ENCODE data around the gene ZNF808.
"Not testable (repeated sequence)": the region's sequence is repeated elsewhere in the genome, so short reads cannot be mapped to it uniquely, and the experiment has no call there.

ZNF808 gene

DNA sequence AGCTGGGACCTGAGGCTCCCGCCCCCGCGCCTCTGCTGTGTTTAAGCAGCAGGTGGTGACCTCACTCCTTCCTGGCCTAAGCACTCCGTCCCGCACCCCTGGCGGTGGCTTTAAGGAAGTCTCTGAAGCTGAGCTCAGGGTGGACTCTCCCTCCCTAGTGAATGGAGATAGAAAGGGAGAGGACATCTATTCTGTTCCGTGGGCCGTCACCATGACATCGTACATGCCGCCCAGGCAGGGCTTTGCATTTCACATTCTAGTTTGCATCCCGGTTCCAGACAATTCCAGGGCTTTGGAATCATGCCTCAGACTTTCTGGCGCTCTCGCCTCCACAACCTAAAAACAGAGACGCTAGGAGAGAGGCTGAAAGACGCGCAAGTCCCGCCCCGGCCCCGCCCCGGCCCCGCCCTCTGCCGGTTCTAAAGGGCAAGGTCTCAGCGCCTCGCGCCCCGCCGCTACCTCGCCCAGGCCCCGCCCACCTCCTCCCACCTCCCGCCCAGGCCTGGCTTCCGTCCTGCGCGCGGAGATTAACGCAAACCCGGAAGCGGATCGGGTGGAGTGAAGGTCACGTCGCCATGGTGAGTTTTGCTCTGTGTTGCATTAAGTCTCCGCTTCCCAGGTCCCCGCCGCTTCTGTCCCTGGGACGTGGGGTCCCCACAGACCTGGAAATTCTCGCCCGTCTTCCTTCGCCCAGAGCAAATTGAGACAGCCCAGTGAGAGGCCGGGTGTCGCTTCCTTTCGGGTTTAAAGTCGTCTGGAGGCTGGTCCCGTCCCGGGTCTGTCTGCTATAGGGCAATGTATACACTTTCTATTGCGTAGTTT, at the start of gene ZNF808:
Gene ZNF808 (plus strand): TSS at position 535 of the 822 bp plus-strand sequence. CDS start 15,617 bp downstream, outside the sequence.
- peak; percentile 97 for DNase-seq (ENCODE audit: low read depth in 2 of 2, low spot score in 1 of 2)

DNA sequence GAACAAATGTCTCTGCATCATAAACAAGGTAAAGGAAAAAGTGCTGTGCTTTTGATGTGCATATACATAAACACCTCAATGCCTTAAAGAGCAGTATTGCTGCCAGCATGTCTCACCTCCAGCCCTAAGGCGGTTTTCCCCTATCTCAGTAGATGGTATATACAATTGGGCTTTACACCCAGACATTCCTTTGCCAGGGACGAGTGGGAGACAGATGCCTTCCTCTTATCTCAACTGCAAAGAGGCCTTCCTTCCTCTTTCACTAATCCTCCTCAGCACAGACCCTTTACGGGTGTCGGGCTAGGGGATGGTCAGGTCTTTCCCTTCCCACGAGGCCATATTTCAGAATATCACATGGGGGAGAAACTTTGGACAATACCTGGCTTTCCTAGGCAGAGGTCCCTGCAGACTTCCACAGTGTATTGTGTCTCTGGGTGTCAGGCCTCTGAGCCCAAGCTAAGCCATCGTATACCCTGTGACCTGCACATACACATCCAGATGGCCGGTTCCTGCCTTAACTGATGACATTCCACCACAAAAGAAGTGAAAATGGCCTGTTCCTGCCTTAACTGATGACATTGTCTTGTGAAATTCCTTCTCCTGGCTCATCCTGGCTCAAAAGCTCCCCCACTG, 43.2 kb upstream of the ZNF808 start:
- DNase-seq (ENCODE audit: low read depth in 2 of 2, low spot score in 1 of 2) = not testable (repeated sequence)

GRCh38 chr19:52485064-52485463, 42.4 kb upstream of the ZNF808 start:
- not testable (repeated sequence) for DNase-seq (ENCODE audit: low read depth in 2 of 2, low spot score in 1 of 2)

DNA sequence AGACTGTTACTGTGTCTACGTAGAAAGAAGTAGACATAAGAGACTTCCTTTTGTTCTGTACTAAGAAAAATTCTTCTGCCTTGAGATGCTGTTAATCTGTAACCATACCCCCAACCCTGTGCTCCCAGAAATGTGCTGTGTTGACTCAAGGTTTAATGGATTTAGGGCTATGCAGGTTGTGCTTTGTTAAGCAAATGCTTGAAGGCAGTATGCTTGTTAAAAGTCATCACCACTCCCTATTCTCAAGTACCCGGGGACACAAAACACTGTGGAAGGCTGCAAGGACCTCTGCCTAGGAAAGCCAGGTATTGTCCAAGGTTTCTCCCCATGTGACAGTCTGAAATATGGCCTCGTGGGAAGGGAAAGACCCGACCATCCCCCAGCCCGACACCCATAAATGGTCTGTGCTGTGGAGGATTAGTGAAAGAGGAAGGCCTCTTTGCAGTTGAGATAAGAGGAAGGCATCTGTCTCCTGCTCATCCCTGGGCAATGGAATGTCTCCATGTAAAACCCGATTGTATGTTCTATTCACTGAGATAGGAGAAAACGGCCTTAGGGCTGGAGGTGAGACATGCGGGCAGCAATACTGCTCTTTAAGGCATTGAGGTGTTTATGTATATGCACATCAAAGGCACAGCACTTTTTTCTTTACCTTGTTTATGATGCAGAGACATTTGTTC, 41.8 kb upstream of the ZNF808 start:
- not testable (repeated sequence) for DNase-seq (ENCODE audit: low read depth in 2 of 2, low spot score in 1 of 2)

DNA sequence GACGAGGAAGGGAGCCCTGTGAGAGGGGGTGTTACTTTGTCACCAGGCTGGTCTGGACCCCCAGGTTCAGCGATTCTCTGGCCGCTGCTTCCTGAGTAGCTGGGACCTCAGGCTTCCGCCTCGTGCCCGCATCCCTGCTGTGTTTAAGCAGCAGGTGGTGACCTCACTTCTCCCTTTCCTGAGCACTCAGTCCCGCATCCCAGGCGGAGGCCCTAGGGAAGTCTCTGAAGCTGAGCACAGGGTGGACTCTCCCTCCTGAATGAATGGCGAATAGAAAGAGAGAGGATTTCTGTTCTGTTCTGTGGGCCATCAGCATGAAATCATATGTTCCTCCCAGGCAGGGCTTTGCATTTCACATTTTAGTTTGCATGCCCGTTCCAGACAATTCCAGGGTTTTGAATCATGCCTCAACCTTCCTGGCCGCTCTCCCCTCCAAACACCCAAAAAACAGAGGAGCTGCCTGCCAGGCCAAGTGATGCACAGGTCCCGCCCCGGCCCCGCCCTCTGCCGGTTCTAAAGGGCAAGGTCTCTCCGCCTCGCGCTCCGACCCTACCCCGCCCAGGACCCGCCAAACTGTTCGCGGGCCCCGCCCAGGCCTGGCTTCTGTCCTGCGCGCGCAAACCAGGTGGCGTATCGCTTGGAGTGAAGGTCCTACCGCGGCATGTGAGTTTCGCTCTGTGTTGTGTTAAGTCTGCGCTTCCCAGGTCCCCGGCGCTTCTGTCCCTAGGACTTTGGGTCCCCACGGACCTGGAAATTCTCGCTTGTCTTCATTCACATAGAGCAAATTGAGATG, 35.1 kb upstream of the ZNF808 start:
- DNase-seq (ENCODE audit: low read depth in 2 of 2, low spot score in 1 of 2) = no peak

- no peak for DNase-seq (ENCODE audit: low read depth in 2 of 2, low spot score in 1 of 2)
These were observed 34.4 kb upstream of the ZNF808 start for GRCh38 chr19:52492994-52493470.

DNA sequence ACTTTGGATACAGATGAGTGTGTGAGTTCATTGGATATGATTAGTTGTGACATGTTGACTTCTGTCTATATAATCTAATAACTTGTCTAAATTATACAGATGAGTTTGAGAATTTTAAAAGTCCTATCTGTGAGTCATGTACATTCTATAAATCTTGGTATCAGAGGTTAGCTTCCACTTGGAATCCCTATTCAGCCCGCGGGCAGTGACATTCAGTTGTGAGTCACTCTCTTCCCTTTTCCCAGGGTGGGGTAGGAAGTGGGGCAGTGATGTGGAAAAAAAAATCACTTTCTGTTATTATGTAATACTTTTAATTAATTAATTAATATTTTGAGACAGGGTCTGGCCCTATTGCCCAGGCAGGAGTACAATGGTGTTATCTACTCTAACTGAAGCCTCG, 33.0 kb upstream of the ZNF808 start:
- no peak for DNase-seq (ENCODE audit: low read depth in 2 of 2, low spot score in 1 of 2)

DNA sequence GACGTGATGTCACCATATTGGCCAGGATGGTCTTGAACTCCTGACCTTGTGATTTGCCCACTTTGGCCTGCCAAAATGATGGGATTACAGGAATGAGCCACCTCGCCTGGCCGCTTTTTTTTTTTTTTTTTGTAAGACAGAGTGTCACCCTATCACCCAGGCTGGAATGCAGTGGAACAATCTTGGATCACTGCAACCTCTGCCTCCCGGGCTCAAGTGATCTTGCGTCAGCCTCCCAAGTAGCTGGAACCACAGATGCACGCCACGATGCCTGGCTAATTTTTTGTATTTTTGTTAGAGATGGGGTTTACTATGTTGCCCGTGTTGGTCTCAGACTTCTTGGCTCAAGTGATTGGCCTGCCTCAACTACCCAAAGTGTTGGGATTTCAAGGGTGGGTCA, 28.9 kb upstream of the ZNF808 start:
- DNase-seq (ENCODE audit: low read depth in 2 of 2, low spot score in 1 of 2) = no peak

DNA sequence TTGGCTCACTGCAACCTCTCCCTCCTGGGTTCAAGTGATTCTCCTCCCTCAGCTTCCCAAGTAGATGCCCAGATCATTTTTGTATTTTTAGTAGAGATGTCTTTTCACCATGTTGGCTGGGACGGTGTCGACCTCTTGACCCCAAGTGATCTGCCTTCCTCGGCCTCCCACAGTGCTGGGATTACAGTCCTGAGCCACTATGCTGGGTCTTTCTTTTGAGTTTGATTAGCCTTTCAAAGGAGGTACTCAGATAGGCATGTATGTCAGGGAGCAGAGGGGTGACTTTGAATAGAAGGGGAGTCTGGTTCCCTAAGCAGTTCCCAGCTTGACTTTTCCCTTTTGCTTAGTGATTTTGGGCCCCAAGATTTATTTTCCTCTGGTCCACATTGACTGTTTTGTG, 27.0 kb upstream of the ZNF808 start:
- DNase-seq (ENCODE audit: low read depth in 2 of 2, low spot score in 1 of 2) = not testable (repeated sequence)

GRCh38 chr19:52500991-52501390, 26.5 kb upstream of the ZNF808 start:
- DNase-seq (ENCODE audit: low read depth in 2 of 2, low spot score in 1 of 2) = not testable (repeated sequence)

GRCh38 chr19:52507266-52507665, 20.2 kb upstream of the ZNF808 start:
- DNase-seq (ENCODE audit: low read depth in 2 of 2, low spot score in 1 of 2) = no peak

DNA sequence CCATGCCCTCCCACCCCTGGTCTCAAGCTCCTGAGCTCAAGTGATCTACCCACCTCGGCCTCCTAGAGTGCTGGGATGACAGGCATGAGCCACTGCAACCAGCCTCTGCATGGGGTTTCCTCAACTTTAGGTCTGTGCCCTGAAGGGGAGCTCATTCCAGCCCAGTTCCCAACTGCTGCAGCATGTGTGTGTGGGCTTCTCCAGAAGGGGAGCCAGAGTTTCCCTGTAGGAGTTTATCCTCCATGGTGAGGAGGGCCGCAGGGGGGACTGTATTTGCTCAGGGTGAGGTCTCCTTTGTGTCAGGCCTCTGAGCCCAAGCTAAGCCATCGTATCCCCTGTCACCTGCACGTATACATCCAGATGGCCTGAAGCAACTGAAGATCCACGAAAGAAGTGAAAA, 11.3 kb upstream of the ZNF808 start:
- no peak for DNase-seq (ENCODE audit: low read depth in 2 of 2, low spot score in 1 of 2)

DNA sequence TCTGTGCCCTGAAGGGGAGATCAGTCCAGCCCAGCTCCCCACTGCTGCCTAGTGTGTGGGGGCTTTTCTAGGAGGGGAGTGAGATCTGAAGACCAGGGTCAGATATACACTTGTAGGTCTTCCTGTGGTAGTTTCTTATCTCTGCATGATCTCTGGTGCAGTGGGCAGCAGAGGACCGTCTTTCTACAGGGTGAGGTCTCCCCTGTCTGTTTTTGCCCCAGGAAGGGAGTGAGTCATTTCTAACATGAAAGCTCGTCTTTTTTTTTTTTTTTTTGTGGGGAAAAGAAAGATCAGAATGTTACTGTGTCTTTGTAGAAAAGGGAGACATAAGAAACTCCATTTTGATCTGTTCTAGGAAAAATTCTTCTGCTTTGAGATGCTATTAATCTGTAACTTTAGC, 8.8 kb upstream of the ZNF808 start:
- no peak for DNase-seq (ENCODE audit: low read depth in 2 of 2, low spot score in 1 of 2)

DNA sequence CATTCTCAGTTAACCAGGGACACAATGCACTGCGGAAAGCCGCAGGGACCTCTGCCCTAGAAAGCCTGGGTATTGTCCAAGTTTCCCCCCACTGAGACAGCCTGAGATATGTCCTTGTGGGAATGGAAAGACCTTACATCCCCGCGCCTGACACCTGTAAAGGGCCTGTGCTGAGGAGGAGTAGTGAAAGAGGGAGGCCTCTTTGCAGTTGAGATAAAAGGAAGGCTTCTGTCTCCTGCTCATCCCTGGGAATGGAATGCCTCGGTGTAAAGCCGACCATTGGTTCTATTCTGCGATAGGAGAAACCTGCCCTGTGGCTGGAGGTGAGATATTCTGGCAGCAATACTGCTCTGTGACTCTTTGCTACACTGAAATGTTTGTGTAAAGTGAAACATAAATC, 8.3 kb upstream of the ZNF808 start:
- not testable (repeated sequence) for DNase-seq (ENCODE audit: low read depth in 2 of 2, low spot score in 1 of 2)

DNA sequence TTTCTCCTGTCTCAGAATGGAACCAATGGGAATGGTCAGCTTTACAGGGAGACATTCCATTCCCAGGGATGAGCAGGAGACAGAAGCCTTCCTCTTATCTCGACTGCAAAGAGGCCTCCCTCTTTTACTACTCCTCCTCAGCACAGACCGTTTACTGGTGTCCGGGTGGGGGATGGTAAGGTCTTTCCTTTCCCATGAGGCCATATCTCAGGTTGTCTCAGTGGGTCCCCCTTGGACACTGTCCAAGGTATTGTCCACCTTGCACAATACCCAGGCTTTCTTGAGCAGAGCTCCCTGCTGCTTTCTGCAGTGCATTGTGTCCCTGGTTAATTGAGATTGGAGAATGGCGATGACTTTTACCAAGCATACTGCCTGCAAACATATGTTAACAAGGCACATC, 7.5 kb upstream of the ZNF808 start:
- no peak for DNase-seq (ENCODE audit: low read depth in 2 of 2, low spot score in 1 of 2)

DNA sequence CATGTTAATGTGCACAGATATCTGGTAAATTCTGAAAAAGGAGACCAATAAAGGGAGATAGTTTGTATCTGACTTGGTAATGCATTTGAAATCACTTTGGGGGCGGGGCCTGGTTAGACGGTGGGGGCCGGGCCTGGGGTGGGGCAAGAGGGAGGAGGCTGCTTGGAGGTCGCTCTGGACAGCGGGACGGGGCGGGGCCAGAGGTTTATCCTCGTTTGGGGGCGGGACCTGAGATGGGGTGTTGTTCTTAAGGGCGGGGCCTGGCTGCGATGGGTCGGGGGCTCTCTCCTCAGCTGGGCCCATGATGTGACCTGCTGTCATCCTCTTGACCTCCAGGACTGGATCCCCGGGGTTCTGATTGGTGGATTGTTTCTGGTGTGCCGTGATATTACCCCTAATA, 4.9 kb upstream of the ZNF808 start:
- no peak for DNase-seq (ENCODE audit: low read depth in 2 of 2, low spot score in 1 of 2)

DNA sequence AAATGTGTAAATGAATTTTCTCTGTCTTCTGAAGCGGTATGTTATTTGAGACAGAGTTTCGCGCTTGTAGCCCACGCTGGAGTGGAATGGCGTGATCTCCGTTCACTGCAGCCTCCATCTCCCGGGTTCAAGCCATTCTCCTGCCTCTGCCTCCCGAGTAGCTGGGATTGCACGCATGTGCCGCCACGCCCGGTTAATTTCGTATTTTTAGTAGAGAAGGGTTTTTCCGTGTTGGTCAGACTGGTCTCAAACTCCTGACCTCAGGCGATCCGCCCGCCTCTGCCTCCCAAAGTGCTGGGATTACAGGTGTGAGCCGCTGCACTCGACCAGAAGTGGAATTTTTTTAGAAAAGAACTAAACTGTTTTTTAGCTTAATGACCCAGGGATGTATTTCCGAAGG, 3.4 kb upstream of the ZNF808 start:
- DNase-seq (ENCODE audit: low read depth in 2 of 2, low spot score in 1 of 2) = no peak

GRCh38 chr19:52527956-52528351, 486 bp downstream of the ZNF808 start:
- DNase-seq (ENCODE audit: low read depth in 2 of 2, low spot score in 1 of 2) = no peak

DNA sequence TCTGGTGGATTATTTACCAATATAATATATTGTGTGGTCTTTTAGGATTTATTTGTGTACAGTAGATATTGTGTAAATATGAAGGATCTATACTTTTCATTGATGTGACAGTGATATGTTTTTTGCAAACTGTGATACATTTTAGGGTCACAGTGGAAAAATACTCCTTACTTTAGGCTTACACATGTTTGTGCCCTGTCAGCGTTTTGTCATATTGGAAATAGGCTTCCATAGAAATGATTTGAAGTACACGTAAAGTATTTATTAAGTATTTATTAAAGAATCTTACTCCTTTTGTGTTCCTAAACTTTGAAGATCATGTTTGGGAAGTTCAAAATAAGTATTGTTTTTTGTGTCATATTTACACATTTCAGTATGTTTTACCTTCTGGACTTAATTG, 5.0 kb downstream of the ZNF808 start:
- DNase-seq (ENCODE audit: low read depth in 2 of 2, low spot score in 1 of 2) = no peak

DNA sequence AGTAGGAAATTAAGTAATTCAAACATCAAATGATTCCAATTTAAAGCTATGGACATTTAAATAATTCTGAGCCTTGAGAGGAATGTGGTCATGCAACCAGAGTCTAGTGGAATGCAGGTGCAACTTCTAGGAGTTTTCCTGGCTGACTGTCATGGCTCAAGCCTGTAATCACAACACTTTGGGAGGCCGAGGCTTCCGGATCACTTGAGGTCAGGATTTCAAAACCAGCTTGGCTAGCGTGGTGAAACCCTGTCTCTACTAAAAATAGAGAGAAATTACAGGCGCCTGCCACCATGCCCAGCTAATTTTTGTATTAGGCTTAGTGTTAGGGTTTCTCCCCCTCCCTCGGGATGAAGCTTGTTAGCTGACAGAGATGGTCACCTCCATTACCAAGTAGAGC, 6.4 kb downstream of the ZNF808 start:
- DNase-seq (ENCODE audit: low read depth in 2 of 2, low spot score in 1 of 2) = no peak

DNA sequence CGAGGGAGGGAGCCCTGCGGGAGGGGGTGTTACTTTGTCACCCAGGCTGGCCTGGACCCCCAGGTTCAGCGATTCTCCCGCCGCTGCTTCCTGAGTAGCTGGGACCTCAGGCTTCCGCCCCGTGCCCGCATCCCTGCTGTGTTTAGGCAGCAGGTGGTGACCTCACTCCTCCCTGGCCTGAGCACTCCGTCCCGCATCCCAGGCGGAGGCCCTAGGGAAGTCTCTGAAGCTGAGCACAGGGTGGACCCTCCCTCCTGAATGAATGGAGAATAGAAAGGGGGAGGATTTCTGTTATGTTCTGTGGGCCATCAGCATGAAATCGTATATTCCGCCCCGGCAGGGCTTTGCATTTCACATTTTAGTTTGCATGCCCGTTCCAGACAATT, 7.9 kb downstream of the ZNF808 start:
- not testable (repeated sequence) for DNase-seq (ENCODE audit: low read depth in 2 of 2, low spot score in 1 of 2)

Measured in stimulated activated CD8-positive, alpha-beta memory T cell treated with anti-CD3 and anti-CD28 coated beads, Interleukin-4, amount 100 ng/mL, for 1 hour (primary cell).